RWPE1 (cell line): ENCODE data around the gene GFRA4.

Experiments used
- CTCF ChIA-PET: fragments of 350-600 bp; sonication (Branson Sonifier 250); formaldehyde crosslinking; extraction: SDS; loops from one replicate; lab custom pipeline; 2021; lab: Yijun Ruan, JAX
- POLR2A ChIA-PET: fragments of 400-600 bp; formaldehyde crosslinking; extraction: SDS; loops from one replicate; lab custom pipeline; 2020; ENCODE audit warnings: antibody characterized with exemption; ENCODE audit not compliant: low non-redundant PET; lab: Yijun Ruan, JAX
- DNase-seq: peaks from one replicate; pipeline ENCODE4 v3.0.0; 2012; ENCODE audit warnings: low spot score
- H3K27ac ChIP-seq: fragments of 450-650 bp; 2 replicates; pipeline ENCODE4 v1.5.1; 2017
- CTCF ChIP-seq: fragments of 450-650 bp; conservative IDR thresholded peaks from 2 replicates; pipeline ENCODE4 v1.5.1; 2017; ENCODE audit warnings: low read depth, mild to moderate bottlenecking

GFRA4 gene

DNA sequence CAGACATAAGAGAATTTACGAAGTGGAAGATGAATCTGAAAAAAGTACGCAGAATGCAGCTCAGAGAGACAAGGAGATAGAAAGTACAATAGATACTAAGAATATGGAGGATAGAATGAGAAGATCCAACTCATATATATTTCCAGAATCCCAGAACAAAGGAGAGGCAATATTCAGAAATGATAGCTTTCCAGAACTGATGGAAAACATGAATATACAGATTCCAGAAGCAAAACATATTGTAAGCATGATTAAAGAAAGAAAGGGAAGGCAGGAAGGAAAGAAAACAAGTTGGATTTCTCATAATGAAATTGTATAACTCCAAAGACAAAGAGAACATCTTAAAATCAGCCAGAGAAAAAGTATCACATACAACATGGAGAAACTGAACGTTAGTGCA, 22.9 kb downstream of the GFRA4 start:
- CTCF ChIA-PET: no interaction called here
- POLR2A ChIA-PET: no interaction called here
- H3K27ac ChIP-seq: no peak overlapping the region

DNA sequence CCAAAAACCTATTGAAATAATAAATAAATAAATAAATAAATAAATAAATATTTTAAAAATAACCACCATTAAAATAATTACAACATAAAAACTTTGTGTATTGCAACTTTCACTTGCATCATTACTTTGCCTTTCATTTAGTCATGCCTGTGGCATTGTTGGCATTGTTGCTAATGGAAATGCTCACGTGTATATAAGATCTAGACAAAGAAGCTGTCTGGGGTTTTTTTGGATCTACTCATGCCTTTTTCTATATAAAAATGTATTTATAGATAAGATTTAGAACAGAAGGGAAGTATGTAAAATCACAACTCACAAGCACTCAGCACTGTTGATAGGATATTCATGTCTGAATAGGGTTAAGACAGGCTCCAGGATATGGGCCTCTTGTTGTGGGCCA, 27.9 kb downstream of the GFRA4 start:
- no peak for TF ChIP-seq CTCF
- POLR2A ChIA-PET: no interaction called here
- no peak for DNase-seq
- CTCF ChIA-PET: no interaction called here
- no peak overlapping the region for H3K27ac ChIP-seq

More for the DNA sequence above, 22.9 kb downstream of the GFRA4 start:
- DNase-seq: no peak
- TF ChIP-seq CTCF: no peak

- no peak overlapping the region for H3K27ac ChIP-seq
- no peak for DNase-seq
- no peak for TF ChIP-seq CTCF
- ChIA-PET CTCF (interaction anchor here (0.7 to 1.5 kb wide), 3 partner anchors 45 to 77 kb away, joined by 3 to 4 read pairs (median 3); no protein-coding TSS in a partner anchor), POLR2A (no interaction called here)
These were observed 29.2 kb downstream of the GFRA4 start for GRCh38 chr20:3633913-3634478.

DNA sequence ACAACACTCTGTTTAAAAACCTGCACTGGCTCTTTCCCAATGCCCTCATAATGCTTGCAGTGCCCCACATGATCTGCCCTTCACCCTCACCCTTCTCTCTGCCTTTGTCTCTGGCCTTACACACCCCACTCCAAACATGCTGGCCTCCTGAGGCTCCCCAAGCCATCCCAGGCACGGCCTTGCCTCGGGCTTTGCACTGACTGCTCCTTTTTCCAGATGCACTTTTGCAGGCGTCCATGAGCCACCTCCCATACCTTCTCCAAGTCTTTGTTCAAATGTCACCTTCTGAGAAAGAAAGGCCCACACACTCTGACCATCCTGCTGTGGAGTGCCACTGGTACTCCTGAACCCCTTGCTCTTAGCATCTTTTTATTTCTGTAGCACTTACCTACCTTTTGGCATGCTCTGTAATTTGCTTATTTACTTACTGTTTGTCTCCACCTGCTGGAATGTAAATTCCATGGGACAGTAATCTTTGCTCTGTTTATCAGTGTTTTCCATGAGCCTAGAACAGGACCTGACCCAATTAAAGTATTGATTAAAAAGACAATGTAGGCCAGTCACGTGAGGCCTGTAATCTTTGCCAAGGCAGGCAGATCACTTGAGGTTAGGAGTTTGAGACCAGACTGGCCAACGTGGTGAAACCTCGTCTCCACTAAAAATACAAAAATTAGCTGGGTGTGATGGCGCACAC, 30.7 kb downstream of the GFRA4 start:
- no peak for TF ChIP-seq CTCF
- ChIA-PET CTCF (interaction anchor here (0.6 to 1.5 kb wide), 2 partner anchors 31 to 69 kb away, joined by 4 read pairs; no protein-coding TSS in a partner anchor), POLR2A (no interaction called here)
- H3K27ac ChIP-seq: no peak overlapping the region
- no peak for DNase-seq

DNA sequence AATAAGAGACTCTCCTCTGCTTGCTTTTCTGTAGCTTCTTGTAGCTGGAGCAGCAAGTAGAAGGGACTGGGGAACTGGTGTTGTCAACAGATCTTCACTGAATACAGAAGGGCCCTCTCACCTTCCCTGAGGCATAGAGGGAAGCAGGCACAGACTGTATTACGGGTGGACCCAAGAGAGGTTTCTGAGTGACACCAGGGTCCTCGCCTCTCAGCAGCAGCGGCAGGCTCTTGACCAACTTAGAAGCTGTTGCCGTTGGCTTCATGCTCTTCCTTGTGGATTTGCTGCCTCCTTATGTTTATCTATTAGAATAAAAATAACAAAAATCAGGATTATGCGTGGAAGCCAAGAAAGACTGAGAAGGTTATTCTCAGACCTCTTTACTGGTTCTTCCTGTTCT, 31.7 kb downstream of the GFRA4 start:
- ChIA-PET POLR2A (no interaction called here), CTCF (no interaction called here)
- TF ChIP-seq CTCF: no peak
- no peak overlapping the region for H3K27ac ChIP-seq
- no peak for DNase-seq

DNA sequence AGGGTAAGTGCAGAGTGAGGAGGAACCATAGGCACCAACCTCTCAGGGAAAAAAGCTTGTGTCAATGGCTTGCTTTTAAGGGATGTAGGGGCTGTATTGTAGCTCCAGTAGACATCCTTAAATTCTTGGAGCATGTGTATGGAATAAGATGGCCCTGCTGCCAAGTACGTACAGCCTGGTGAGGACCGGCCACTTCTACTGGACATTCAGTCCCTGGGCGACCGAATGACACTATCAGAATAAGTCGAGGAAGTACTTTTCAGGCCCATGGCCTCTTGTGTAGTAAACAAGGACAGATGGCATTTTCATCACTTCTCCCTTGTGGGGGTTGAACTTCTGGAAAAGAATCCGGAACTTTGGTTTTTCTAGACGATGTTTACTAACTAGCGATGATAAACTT, 32.8 kb downstream of the GFRA4 start:
- TF ChIP-seq CTCF: no peak
- no peak for DNase-seq
- H3K27ac ChIP-seq: no peak overlapping the region
- CTCF ChIA-PET: interaction anchor here (0.6 kb wide), 1 partner anchor 97 kb away, joined by 4 read pairs; no protein-coding TSS in a partner anchor
- POLR2A ChIA-PET: no interaction called here
